Prostate gland (tissue), 2 donors: ENCODE results near the gene RXRG. TPM values are rescaled to one million over a fixed set of nuclear protein-coding genes. Genes with fewer than 3 reads are reported as not detected.

Source experiments
- DNase-seq: peaks from one replicate; pipeline ENCODE4 v3.0.0-alpha.2; 2019; ENCODE audit warnings: low spot score
- H3K27ac ChIP-seq, 2 donors: fragments of 200-600 bp; sonication (generic); 2 replicates each; pipeline ENCODE4 v1.5.1; 2017 to 2019
- H3K27me3 ChIP-seq: fragments of 200-600 bp; sonication (generic); replicated peaks from 2 replicates; pipeline ENCODE4 v1.5.1; 2019; ENCODE audit not compliant: insufficient read depth
- H3K36me3 ChIP-seq, 2 donors: fragments of 200-600 bp; sonication (generic); 1 replicate in 1 of 2; 2 replicates in 1 of 2; pipeline versions ENCODE4 v1.5.1 to v1.8.1; 2017 to 2019
- H3K4me1 ChIP-seq: fragments of 200-600 bp; sonication (generic); replicated peaks from 2 replicates; pipeline ENCODE4 v1.5.1; 2019
- H3K4me3 ChIP-seq, 2 donors: fragments of 200-600 bp; sonication (generic); 2 replicates each; pipeline ENCODE4 v1.5.1; 2017 to 2019
- H3K9me3 ChIP-seq: fragments of 200-600 bp; sonication (generic); 2 replicates; pipeline ENCODE4 v1.5.1; 2017
- CTCF ChIP-seq, 4 experiments: fragments of 200-600 bp in 2 of 4; fragments of 450-650 bp in 2 of 4; sonication (generic) in 2 of 4; IDR thresholded peaks; 1 replicate in 3 of 4; 2 replicates in 1 of 4; pipeline ENCODE4 v1.5.1; 2016 to 2019; ENCODE audit warnings: antibody characterized with exemption in 4 of 4, mild to moderate bottlenecking in 2 of 4, moderate library complexity in 2 of 4
- POLR2A ChIP-seq: fragments of 450-650 bp; IDR thresholded peaks from one replicate; pipeline ENCODE4 v1.6.1; 2016; ENCODE audit warnings: antibody characterized with exemption, mild to moderate bottlenecking
- POLR2AphosphoS5 ChIP-seq: sonication (generic); formaldehyde crosslinking; IDR thresholded peaks from one replicate; pipeline ENCODE4 v1.6.1; 2017; ENCODE audit warnings: antibody characterized with exemption
- WGBS: methylation state at CpG from one replicate; pipeline ENCODE4 v1.1.5; 2018; 5-methylcytosine and 5-hydroxymethylcytosine counted together
- intact Hi-C: fragments of 100-400 bp; cut with DNase I; formaldehyde crosslinking; loops from one replicate; pipeline ENCODE4 v1.14.2; 2022
- total RNA-seq, 2 donors: library from RNA; depleted of rRNA; stranded (reverse); fragments of >200 nt; gene quantifications; one replicate each; pipeline ENCODE4 v1.1.0, GENCODE V29; 2016

RXRG gene
- total RNA-seq, 2 donors from 2014 or later = 0.14 to 1.4 TPM

GRCh38 chr1:165365341-165365740, 79.6 kb downstream of the RXRG start:
- H3K9me3 ChIP-seq = no peaks in the 10 kb centered on the region
- H3K4me1 ChIP-seq = no peaks in the 10 kb centered on the region
- no peaks in the 10 kb centered on the region for H3K27me3 ChIP-seq
- intact Hi-C loops = loop anchor here (5.0 kb wide), 1 partner anchor 223 kb away; no protein-coding TSS in a partner anchor
- no peaks in the 10 kb centered on the region for H3K36me3 ChIP-seq
- 45% methylated on average over 2 of the region's 2 CpGs for WGBS
- H3K4me3 ChIP-seq = no peak overlapping the region
- no peak overlapping the region for H3K27ac ChIP-seq
- DNase-seq = no peak
- no peak for TF ChIP-seq POLR2A
- TF ChIP-seq POLR2AphosphoS5 = no peak
- TF ChIP-seq CTCF (IDR thresholded peaks at IDR 0.05) = no peak

- Histone ChIP-seq H3K9me3 (no peaks in the 10 kb centered on the region), H3K4me3 (no peak overlapping the region), H3K27me3 (no peaks in the 10 kb centered on the region), H3K27ac (no peak overlapping the region), H3K4me1 (no peaks in the 10 kb centered on the region), H3K36me3 (no peaks in the 10 kb centered on the region)
- WGBS = 13% methylated on average over 4 of the region's 6 CpGs
- TF ChIP-seq POLR2AphosphoS5 (peak; percentile 27), CTCF (IDR thresholded peaks at IDR 0.05) (no peak)
- peak; percentile 68 for DNase-seq
- intact Hi-C loops = loop anchor here (5.0 kb wide), 1 partner anchor 222 kb away; no protein-coding TSS in a partner anchor
These were observed 80.3 kb downstream of the RXRG start for GRCh38 chr1:165364568-165365133.

GRCh38 chr1:165356876-165357275, 88.0 kb downstream of the RXRG start:
- no peak for TF ChIP-seq POLR2AphosphoS5
- H3K36me3 ChIP-seq = no peaks in the 10 kb centered on the region
- no peak overlapping the region for H3K27ac ChIP-seq
- peaks cover 33% of the 10 kb centered on the region for H3K27me3 ChIP-seq
- intact Hi-C loops = no loop called here
- H3K4me1 ChIP-seq = no peaks in the 10 kb centered on the region
- H3K4me3 ChIP-seq = no peak overlapping the region
- 34% methylated on average over 25 of the region's 25 CpGs for WGBS
- H3K9me3 ChIP-seq = no peaks in the 10 kb centered on the region
- DNase-seq = no peak

GRCh38 chr1:165355977-165356811, 88.7 kb downstream of the RXRG start, which contains the start of gene LMX1A:
LMX1A (minus strand) TSS chr1:165356715; CDS start chr1:165355559, 1,156 bp downstream.
- under 1% methylated on average over 62 of the region's 88 CpGs for WGBS
- Histone ChIP-seq H3K9me3 (no peaks in the 10 kb centered on the region), H3K36me3 (no peaks in the 10 kb centered on the region), H3K4me3 (peak within 1 kb of the TSS; percentile 12 to 25), H3K27ac (no peak within 1 kb of the TSS), H3K27me3 (peaks cover 38% of the 10 kb centered on the region), H3K4me1 (no peaks in the 10 kb centered on the region)
- intact Hi-C loops = no loop called here
- peak; percentile 39 for DNase-seq
- TF ChIP-seq POLR2AphosphoS5 (no peak), CTCF (IDR thresholded peaks at IDR 0.05) (no peak), POLR2A (no peak)

- no peak for DNase-seq
- peak overlapping the region in 1 of 2 donors; percentile 25 for H3K4me3 ChIP-seq
- no peak overlapping the region for H3K27ac ChIP-seq
- no peaks in the 10 kb centered on the region for H3K9me3 ChIP-seq
- H3K4me1 ChIP-seq = no peaks in the 10 kb centered on the region
- peaks cover 45% of the 10 kb centered on the region for H3K27me3 ChIP-seq
- no peaks in the 10 kb centered on the region for H3K36me3 ChIP-seq
- intact Hi-C loops = no loop called here
- 3% methylated on average over 43 of the region's 53 CpGs for WGBS
- TF ChIP-seq POLR2A (no peak), POLR2AphosphoS5 (no peak), CTCF (IDR thresholded peaks at IDR 0.05) (no peak)
These were observed 89.6 kb downstream of the RXRG start for GRCh38 chr1:165355139-165355976.
